OCI-LY7 (cell line): ENCODE results near the gene RPL3.

Experiments
- CTCF ChIP-seq: fragments of 200-600 bp; sonication (generic); conservative IDR thresholded peaks from 2 replicates; pipeline ENCODE4 v1.5.1; 2014; ENCODE audit warnings: mild to moderate bottlenecking, antibody characterized with exemption, low read length, moderate library complexity, mixed read lengths
- EZH2phosphoT487 ChIP-seq: fragments of 200-600 bp; sonication (generic); IDR thresholded peaks from 2 replicates; pipeline ENCODE4 v1.6.1; 2018; ENCODE audit warnings: low read depth, borderline replicate concordance, mild to moderate bottlenecking, mixed run types, antibody characterized with exemption, low read length, moderate library complexity, mixed read lengths

GRCh38 chr22:39303892-39304671 lies 15.3 kb downstream of the RPL3 start:
- TF ChIP-seq CTCF (no peak), EZH2phosphoT487 (no peak)
